H1 (cell line): ENCODE measurements around the gene TRAP1. TPM values are rescaled to one million over a fixed set of nuclear protein-coding genes. Genes with fewer than 3 reads are reported as not detected.

Experiments used
- CTCF ChIA-PET: fragments of 300-600 bp; sonication (Branson Sonifier 250); formaldehyde crosslinking; loops from one replicate; lab custom pipeline; 2021; ENCODE audit not compliant: partially characterized antibody; lab: Charles Lee
- POLR2A ChIA-PET: fragments of 300-600 bp; sonication (Branson Sonifier 250); formaldehyde crosslinking; loops from one replicate; lab custom pipeline; 2021; ENCODE audit warnings: inconsistent platforms; ENCODE audit not compliant: partially characterized antibody; lab: Charles Lee
- DNase-seq, 2 experiments: peaks; one replicate each; pipeline versions ENCODE4 v3.0.0 to v3.0.0-alpha.2; 2010 to 2022; ENCODE audit warnings: low spot score in 2 of 2, low read depth in 1 of 2, mixed read lengths in 1 of 2
- FAIRE-seq: peaks from 2 replicates; lab custom pipeline; 2011; peaks lifted over from hg19 to GRCh38; lab: Jason Lieb, UNC
- H2AFZ ChIP-seq: 2 replicates; pipeline ENCODE4 v1.8.1; 2012; ENCODE audit warnings: low read length, inconsistent platforms
- H2AK5ac ChIP-seq: 2 replicates; pipeline ENCODE4 v1.6.1; 2013; ENCODE audit warnings: low read depth, low read length
- H2BK120ac ChIP-seq: replicated peaks from 2 replicates; pipeline ENCODE3; 2013; ENCODE audit warnings: low read depth, low read length, inconsistent platforms
- H2BK12ac ChIP-seq: 2 replicates; pipeline ENCODE4 v1.6.1; 2013; ENCODE audit warnings: low read depth, low read length
- H2BK15ac ChIP-seq: 2 replicates; pipeline ENCODE4 v1.6.1; 2013; ENCODE audit warnings: low read length
- H2BK20ac ChIP-seq: 2 replicates; pipeline ENCODE4 v1.6.1; 2013; ENCODE audit warnings: low read length
- H2BK5ac ChIP-seq: 2 replicates; pipeline ENCODE4 v1.6.1; 2013; ENCODE audit warnings: low read depth, low read length
- H3K14ac ChIP-seq: 2 replicates; pipeline ENCODE4 v1.6.1; 2013; ENCODE audit warnings: inconsistent platforms; ENCODE audit not compliant: insufficient read length
- H3K18ac ChIP-seq: 2 replicates; pipeline ENCODE4 v1.6.1; 2013; ENCODE audit warnings: low read length; ENCODE audit errors: extremely low read depth
- H3K23ac ChIP-seq: 2 replicates; pipeline ENCODE4 v1.6.1; 2013; ENCODE audit warnings: inconsistent platforms; ENCODE audit not compliant: insufficient read length
- H3K23me2 ChIP-seq: 2 replicates; pipeline ENCODE4 v1.6.1; 2013; ENCODE audit warnings: low read depth, low read length
- H3K27ac ChIP-seq: 2 replicates; pipeline ENCODE4 v1.6.1; 2011; ENCODE audit warnings: low read depth, low read length, inconsistent platforms
- H3K27me3 ChIP-seq, 4 experiments: replicated peaks in 1 of 4; 1 replicate in 1 of 4; 2 replicates in 3 of 4; pipeline versions ENCODE4 v1.6.1 to v1.8.1; 2011 to 2013; ENCODE audit warnings: low read length in 3 of 4, mild to moderate bottlenecking in 3 of 4, inconsistent platforms in 2 of 4, mixed read lengths in 2 of 4, moderate library complexity in 1 of 4; ENCODE audit not compliant: control insufficient read depth in 3 of 4, insufficient read depth in 3 of 4; ENCODE audit errors: extremely low read depth in 1 of 4
- H3K36me3 ChIP-seq, 4 experiments: 2 replicates each; pipeline versions ENCODE4 v1.6.1 to v1.8.1; 2011 to 2013; ENCODE audit warnings: mild to moderate bottlenecking in 4 of 4, low read length in 3 of 4, moderate library complexity in 2 of 4, control low read depth in 1 of 4, inconsistent platforms in 1 of 4; ENCODE audit not compliant: insufficient read depth in 4 of 4, control insufficient read depth in 2 of 4
- H3K4ac ChIP-seq: replicated peaks from 2 replicates; pipeline ENCODE3; 2013; ENCODE audit warnings: low read length, low read depth, mixed read lengths, inconsistent platforms; ENCODE audit not compliant: insufficient read length
- H3K4me1 ChIP-seq, 4 experiments: replicated peaks in 1 of 4; 1 replicate in 1 of 4; 2 replicates in 3 of 4; pipeline versions ENCODE4 v1.6.1 to v1.8.1; 2011 to 2013; ENCODE audit warnings: low read length in 3 of 4, inconsistent platforms in 2 of 4, mixed read lengths in 1 of 4; ENCODE audit not compliant: insufficient read depth in 4 of 4, control insufficient read depth in 3 of 4
- H3K4me2 ChIP-seq, 2 experiments: 2 replicates each; pipeline versions ENCODE4 v1.6.1 to v1.8.1; 2011 to 2013; ENCODE audit warnings: low read depth in 2 of 2, low read length in 2 of 2, control low read depth in 1 of 2, inconsistent platforms in 1 of 2, mild to moderate bottlenecking in 1 of 2; ENCODE audit not compliant: insufficient read depth in 1 of 2
- H3K4me3 ChIP-seq, 4 experiments: fragments of 200-600, 300-600 bp in 1 of 4; sonication (generic), shearing (Covaris generic), sonication (Bioruptor Twin) in 1 of 4; 2 replicates each; pipeline versions ENCODE4 v1.5.1 to v1.8.1; 2011 to 2016; ENCODE audit warnings: low read length in 4 of 4, low read depth in 3 of 4, control low read depth in 2 of 4, inconsistent platforms in 2 of 4, mild to moderate bottlenecking in 2 of 4, mixed read lengths in 1 of 4, moderate library complexity in 1 of 4; ENCODE audit not compliant: insufficient read depth in 2 of 4; ENCODE audit errors: extremely low read depth in 1 of 4
- H3K56ac ChIP-seq: replicated peaks from 2 replicates; pipeline ENCODE3; 2013; ENCODE audit warnings: low read depth, mild to moderate bottlenecking, mixed read lengths, low read length, inconsistent platforms; ENCODE audit not compliant: insufficient read length
- H3K79me1 ChIP-seq: 2 replicates; pipeline ENCODE4 v1.6.1; 2013; ENCODE audit warnings: low read depth, low read length, control low read depth
- H3K79me2 ChIP-seq, 2 experiments: 2 replicates each; pipeline versions ENCODE4 v1.6.1 to v1.8.1; 2012 to 2013; ENCODE audit warnings: low read length in 2 of 2, mild to moderate bottlenecking in 2 of 2, inconsistent platforms in 1 of 2; ENCODE audit not compliant: insufficient read depth in 2 of 2, control insufficient read depth in 1 of 2
- H3K9ac ChIP-seq, 4 experiments: replicated peaks in 1 of 4; 1 replicate in 1 of 4; 2 replicates in 3 of 4; pipeline versions ENCODE4 v1.6.1 to v1.8.1; 2011 to 2013; ENCODE audit warnings: low read depth in 3 of 4, low read length in 3 of 4, control low read depth in 2 of 4, mild to moderate bottlenecking in 2 of 4, moderate library complexity in 2 of 4, inconsistent platforms in 1 of 4; ENCODE audit errors: extremely low read depth in 1 of 4
- H3K9me3 ChIP-seq, 2 experiments: 2 replicates each; pipeline versions ENCODE4 v1.6.1 to v1.8.1; 2012 to 2013; ENCODE audit warnings: mild to moderate bottlenecking in 2 of 2, moderate library complexity in 2 of 2, control low read depth in 1 of 2, inconsistent platforms in 1 of 2, low read depth in 1 of 2, low read length in 1 of 2, mixed read lengths in 1 of 2; ENCODE audit not compliant: insufficient read depth in 2 of 2
- H4K20me1 ChIP-seq, 2 experiments: replicated peaks in 1 of 2; 2 replicates each; pipeline versions ENCODE3 to v1.8.1; 2011 to 2013; ENCODE audit warnings: inconsistent platforms in 2 of 2, low read length in 2 of 2, mild to moderate bottlenecking in 1 of 2; ENCODE audit not compliant: insufficient read depth in 2 of 2, control insufficient read depth in 1 of 2
- H4K5ac ChIP-seq: 2 replicates; pipeline ENCODE4 v1.6.1; 2013; ENCODE audit warnings: low read length, low read depth, mixed read lengths, inconsistent platforms; ENCODE audit not compliant: insufficient read length
- H4K8ac ChIP-seq: 2 replicates; pipeline ENCODE4 v1.8.0; 2013; ENCODE audit warnings: mild to moderate bottlenecking, moderate library complexity, low read length, inconsistent platforms; ENCODE audit not compliant: insufficient read depth; ENCODE audit errors: extremely low read depth
- H4K91ac ChIP-seq: replicated peaks from 2 replicates; pipeline ENCODE3; 2013; ENCODE audit warnings: low read length, mixed read lengths, inconsistent platforms; ENCODE audit not compliant: insufficient read length
- FOSL1 ChIP-seq: IDR thresholded peaks from 2 replicates; pipeline ENCODE4 v1.6.1; 2011; ENCODE audit warnings: mild to moderate bottlenecking, low read depth, low read length, moderate library complexity; ENCODE audit not compliant: insufficient read depth
- GTF2F1 ChIP-seq: IDR thresholded peaks from 2 replicates; pipeline ENCODE4 v1.6.1; 2012; ENCODE audit warnings: low read depth, low read length, improper control_type of control experiment, borderline replicate concordance
- TCF12 ChIP-seq: IDR thresholded peaks from 2 replicates; pipeline ENCODE4 v1.6.1; 2011; ENCODE audit warnings: low read depth, mild to moderate bottlenecking, low read length
- WGBS, 2 experiments: shearing (Covaris generic) in 1 of 2; methylation state at CpG; one replicate each; pipeline versions ENCODE4 v1.1.6 to v1.1.7; 2013 to 2015; ENCODE audit warnings: low lambda C conversion rate in 2 of 2, mixed read lengths in 2 of 2, inconsistent platforms in 1 of 2, low coverage in 1 of 2, missing lambda C conversion rate in 1 of 2; ENCODE audit not compliant: insufficient replicate concordance in 2 of 2, insufficient coverage in 1 of 2, insufficient read length in 1 of 2; ENCODE audit errors: extremely low coverage in 1 of 2, missing lambda C conversion rate in 1 of 2; 5-methylcytosine and 5-hydroxymethylcytosine counted together
- polyA plus RNA-seq, 7 experiments: library from polyadenylated mRNA; depleted of rRNA in 3 of 7; stranded (reverse) in 5 of 7; unstranded in 2 of 7; fragments of >200 nt in 5 of 7; fragments of 200-250 nt in 2 of 7; gene quantifications; 1 replicate in 5 of 7; 2 replicates in 1 of 7; 4 replicates in 1 of 7; pipeline versions ENCODE4 v1.2.1 to v1.2.3, GENCODE V29; 2011 to 2013; ENCODE audit warnings: missing spikeins in 2 of 7, mixed read lengths in 2 of 7
- total RNA-seq: library from RNA; stranded (reverse); fragmentation: NEBNext Ultra II Directional; extraction: Animal tissue kit (Norgen Biotek cat#: 25700); gene quantifications from 2 replicates; pipeline ENCODE4 v1.2.1, GENCODE V29; 2021
- TF ChIP-seq, protein P1 (sequence below): IDR thresholded peaks from 2 replicates; pipeline ENCODE4 v1.6.1; 2012; ENCODE audit warnings: inconsistent platforms
- TF ChIP-seq, protein P2 (sequence below): IDR thresholded peaks from 2 replicates; pipeline ENCODE4 v1.6.1; 2011; ENCODE audit warnings: low read length, improper control_type of control experiment

The TRAP1 gene
- total and polyA plus RNA-seq, 2 of the 8 experiments (the other 6 are each of a cell fraction or from before 2014, with no cell fraction given) = 215 to 283 TPM

DNA sequence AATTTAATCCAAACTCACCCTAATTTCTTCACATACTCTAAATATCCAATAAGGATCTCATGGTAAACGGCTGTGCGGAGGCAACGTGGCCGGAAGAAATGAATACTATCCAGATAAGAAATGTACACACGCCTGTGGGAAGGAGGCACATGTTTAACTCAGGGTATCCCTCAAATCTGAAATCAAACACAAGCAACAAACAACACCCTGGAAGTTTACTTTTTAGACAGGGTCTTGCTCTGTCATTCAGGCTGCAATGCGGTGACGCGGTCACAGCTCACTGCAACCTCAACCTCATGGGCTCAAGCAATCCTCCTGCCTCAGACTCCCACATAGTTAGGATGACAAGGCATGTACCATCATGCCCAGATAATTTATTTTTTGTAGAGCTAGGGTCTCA, 21.2 kb upstream of the TRAP1 start:
- no peak overlapping the region for H4K8ac ChIP-seq
- FAIRE-seq (no peak), DNase-seq (no peak)
- H3K56ac ChIP-seq = no peak overlapping the region
- no peak overlapping the region for H4K5ac ChIP-seq
- CTCF ChIA-PET = interaction anchor here (1.1 to 1.3 kb wide), 2 partner anchors 42 to 48 kb away, joined by 3 read pairs; no protein-coding TSS in a partner anchor
- H3K23ac ChIP-seq = no peak overlapping the region
- H2BK20ac ChIP-seq = no peak overlapping the region
- 96% methylated on average over 8 of the region's 8 CpGs; no CpG with 5 or more reads in 1 of the 2 experiments for WGBS, 2 experiments
- POLR2A ChIA-PET = no interaction called here
- no peak overlapping the region for H2AK5ac ChIP-seq
- H3K27ac ChIP-seq = no peak overlapping the region
- H3K79me1 ChIP-seq = no peaks in the 10 kb centered on the region; the same call in 1 of the 2 replicates
- no peak overlapping the region for H3K4ac ChIP-seq
- H2BK5ac ChIP-seq = no peak overlapping the region
- TF ChIP-seq, protein P1, sequence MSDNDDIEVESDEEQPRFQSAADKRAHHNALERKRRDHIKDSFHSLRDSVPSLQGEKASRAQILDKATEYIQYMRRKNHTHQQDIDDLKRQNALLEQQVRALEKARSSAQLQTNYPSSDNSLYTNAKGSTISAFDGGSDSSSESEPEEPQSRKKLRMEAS = no peak
- TF ChIP-seq FOSL1 (no peak), TCF12 (no peak), GTF2F1 (no peak)
- TF ChIP-seq, protein P2, sequence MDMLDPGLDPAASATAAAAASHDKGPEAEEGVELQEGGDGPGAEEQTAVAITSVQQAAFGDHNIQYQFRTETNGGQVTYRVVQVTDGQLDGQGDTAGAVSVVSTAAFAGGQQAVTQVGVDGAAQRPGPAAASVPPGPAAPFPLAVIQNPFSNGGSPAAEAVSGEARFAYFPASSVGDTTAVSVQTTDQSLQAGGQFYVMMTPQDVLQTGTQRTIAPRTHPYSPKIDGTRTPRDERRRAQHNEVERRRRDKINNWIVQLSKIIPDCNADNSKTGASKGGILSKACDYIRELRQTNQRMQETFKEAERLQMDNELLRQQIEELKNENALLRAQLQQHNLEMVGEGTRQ = no peak
- TF ChIP-seq, all 59 proteins: peak for 0
- H2BK15ac ChIP-seq = no peak overlapping the region
- H3K27me3 ChIP-seq = no peaks in the 10 kb centered on the region
- no peak overlapping the region for H3K9ac ChIP-seq
- no peak overlapping the region for H3K4me2 ChIP-seq
- H4K91ac ChIP-seq = no peak overlapping the region
- H2BK120ac ChIP-seq = no peak overlapping the region
- H3K36me3 ChIP-seq = peaks cover 23 to 62% (median 48%) of the 10 kb centered on the region in 4 experiments
- H2BK12ac ChIP-seq = no peak overlapping the region
- no peaks in the 10 kb centered on the region; a peak in 1 of 7 replicates for H3K4me1 ChIP-seq
- H3K18ac ChIP-seq = no peak overlapping the region
- H3K14ac ChIP-seq = no peak overlapping the region
- no peaks in the 10 kb centered on the region for H3K23me2 ChIP-seq
- no peaks in the 10 kb centered on the region for H3K79me2 ChIP-seq
- no peaks in the 10 kb centered on the region for H3K9me3 ChIP-seq
- H2AFZ ChIP-seq = no peak overlapping the region
- no peak overlapping the region for H3K4me3 ChIP-seq
- H4K20me1 ChIP-seq = peaks cover 0 to 1% of the 10 kb centered on the region in 2 experiments
